ENCODE measurements around the gene RXYLT1.
A peak's percentile ranks its signal among the peaks of the same experiment; 100 is the strongest.
"Not testable (repeated sequence)": the region's sequence is repeated elsewhere in the genome, so short reads cannot be mapped to it uniquely, and the experiment has no call there.

The RXYLT1 gene

DNA sequence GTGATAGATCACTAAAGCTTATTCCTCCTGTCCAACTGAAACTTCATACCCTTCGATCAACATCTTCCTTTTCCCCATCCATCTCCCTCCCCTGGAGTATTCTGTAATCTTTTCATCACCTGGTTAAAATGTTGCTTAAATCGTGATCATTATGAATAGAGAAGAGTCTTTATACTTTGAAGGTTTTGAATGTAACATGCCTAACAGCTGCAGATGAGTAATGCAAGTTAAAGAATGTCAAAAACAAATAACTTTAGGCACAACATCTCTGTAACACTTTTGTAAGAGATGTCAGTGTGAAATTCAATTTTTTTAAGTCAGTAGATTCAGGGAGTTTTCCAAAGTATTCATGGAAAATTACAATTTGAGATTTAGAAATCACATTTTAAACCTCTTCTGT is 25.0 kb downstream of the RXYLT1 start:
- DNase-seq (ENCODE audit: low read depth): no peak

DNA sequence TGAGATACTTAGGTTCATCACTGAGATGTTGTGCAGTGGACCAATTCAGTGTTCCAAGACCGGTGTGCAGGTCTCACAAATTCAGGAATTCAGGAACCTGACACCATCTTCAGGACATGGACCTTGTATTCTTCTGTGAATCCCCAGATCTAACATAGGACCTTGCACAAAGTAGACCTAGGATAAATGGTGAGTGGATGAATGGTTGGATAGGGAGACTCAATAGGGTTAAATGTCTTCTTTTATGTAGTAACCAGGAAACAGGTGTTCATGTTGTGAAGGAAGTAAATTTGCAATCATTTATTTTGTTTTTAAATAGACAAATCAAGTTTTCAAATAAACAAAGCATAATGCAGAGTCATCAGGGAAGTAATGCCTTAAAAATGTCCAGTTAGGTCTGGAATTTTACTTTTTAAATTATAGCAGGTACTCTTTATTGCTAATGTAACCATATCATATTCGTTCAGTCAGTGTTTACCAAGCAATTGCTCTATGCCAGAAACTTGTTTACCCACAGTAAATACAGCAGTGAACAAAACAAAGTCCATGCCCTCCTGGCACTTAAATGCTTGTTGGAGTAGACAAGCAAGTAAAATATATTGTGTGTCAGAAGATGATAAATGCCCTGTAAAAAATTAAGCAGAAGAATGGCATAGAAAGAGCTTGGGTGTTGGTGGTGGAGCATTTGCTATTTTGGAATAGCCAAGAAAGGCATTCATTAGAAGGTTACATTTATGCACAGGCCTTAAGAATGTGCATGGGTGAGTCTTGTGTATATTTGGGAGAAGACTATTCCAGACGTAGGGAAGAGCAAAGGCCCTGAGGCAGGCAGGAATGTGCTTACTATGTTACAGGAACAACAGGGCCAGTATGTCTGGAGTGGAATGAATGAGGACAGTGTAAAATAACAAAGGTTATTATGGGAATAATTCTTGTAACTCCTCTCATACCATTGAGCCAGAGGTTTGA is 26.3 kb downstream of the RXYLT1 start:
- no peak for DNase-seq (ENCODE audit: low read depth)

DNA sequence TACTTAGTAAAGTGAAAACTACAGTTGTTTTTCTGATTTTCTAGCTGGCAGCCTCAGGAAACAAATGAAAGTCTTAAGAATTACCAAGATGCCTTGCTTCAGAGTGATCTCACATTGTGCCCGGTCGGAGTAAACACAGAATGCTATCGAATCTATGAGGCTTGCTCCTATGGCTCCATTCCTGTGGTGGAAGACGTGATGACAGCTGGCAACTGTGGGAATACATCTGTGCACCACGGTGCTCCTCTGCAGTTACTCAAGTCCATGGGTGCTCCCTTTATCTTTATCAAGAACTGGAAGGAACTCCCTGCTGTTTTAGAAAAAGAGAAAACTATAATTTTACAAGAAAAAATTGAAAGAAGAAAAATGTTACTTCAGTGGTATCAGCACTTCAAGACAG is 28.9 kb downstream of the RXYLT1 start:
- no peak for DNase-seq (ENCODE audit: low read depth)

DNA sequence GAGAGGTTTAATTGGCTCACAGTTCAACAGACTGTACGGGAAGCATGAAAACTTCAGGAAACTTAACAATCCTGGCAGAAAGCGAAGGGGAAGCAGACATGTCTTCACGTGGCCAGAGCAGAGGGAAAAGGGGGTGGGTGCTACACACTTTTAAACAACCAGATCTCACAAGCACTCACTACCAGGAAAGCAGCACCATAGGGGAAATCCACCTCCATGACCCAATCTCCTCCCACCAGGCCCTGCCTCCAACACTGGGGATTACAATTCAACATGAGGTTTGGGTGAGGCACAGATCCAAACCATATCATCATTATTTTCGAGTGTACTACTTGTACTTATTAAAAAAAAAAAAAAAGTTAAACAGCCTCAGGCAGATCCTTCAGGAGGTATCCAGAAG is 29.9 kb downstream of the RXYLT1 start:
- no peak for DNase-seq (ENCODE audit: low read depth)

DNA sequence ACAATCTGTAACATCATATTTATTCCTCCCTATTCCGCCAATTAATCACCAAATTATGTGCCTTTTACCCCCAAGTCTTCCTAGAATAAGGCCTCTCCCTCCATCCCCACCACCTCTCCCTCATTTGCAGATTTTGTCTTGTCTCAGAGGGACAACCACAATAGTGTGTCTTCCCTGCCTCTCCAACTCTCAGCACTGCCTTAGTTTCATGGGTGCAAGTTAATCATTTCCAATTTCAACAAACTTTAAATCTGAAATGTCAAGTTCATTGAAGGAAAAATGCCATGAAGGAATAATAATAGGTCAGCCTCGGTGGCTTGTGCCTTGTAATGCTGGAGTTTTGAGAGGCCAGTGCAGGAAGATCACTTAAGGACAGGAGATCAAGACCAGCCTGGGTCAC is 31.6 kb downstream of the RXYLT1 start:
- DNase-seq (ENCODE audit: low read depth): no peak

DNA sequence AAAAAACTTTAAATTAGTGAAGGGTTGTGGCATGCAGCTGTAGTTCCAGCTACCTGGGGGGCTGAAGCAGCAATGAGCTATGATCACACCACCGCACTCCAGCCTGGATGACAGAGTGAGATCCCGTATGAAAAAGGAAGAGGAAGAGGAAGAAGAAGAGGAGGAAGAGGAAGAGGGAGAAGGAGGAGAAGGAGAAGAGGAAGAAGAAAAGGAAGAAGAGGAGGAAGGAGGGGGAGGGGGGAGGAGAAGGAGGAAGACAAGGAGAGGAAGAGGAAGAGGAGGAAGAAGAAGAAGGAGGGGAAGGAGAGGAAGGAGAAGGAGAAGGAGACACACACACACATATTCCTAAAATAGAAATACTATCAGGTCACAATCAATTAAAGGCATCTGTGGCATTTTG is 32.0 kb downstream of the RXYLT1 start:
- no peak for DNase-seq (ENCODE audit: low read depth)

DNA sequence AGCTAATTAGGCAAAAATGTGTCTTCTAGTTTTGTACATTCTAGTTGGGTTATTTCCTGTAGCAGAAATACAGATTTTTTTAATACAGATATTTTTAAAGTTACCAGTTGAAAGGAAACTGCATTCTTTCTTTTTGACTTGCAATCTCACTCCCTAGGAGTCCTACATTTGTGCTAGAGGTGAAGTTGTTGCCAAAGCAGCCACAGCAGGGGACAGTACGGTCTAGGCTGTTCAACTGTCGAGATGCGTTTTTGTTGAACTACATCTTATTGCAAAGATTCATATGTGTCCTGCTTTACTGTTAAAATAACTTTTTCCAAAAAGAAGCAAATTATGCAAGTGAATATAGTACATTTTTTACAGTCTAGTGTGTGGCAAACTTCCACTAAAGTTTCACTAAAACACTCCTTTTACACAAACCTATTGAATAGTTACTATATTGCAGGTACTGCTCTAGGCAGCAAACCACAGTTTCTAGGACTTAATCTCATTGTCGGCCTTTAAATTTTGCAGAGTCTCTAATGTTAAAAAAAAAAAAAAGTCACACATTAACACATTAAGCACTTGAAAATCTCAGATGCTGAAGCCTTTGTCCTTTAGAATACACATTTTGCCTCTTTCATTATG is 34.5 kb downstream of the RXYLT1 start:
- DNase-seq (ENCODE audit: low read depth): no peak

DNA sequence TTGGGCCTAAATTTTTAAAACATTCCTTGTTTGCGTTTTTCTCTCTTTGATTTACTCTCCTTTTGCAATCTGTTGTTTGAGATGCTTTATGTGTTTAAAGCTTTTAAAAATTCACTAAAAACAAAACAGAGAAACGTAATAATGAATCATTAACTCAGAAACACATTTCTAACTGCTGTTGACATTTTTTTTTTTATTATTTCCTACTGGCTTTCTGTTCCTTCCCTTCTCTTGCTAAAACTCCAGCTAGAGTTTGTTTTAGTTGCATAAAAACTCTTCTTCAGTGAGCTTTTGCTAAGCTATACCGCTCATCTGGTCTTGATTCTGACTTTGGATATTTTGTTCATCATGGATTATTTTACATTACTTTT is 35.8 kb downstream of the RXYLT1 start:
- DNase-seq (ENCODE audit: low read depth): no peak

DNA sequence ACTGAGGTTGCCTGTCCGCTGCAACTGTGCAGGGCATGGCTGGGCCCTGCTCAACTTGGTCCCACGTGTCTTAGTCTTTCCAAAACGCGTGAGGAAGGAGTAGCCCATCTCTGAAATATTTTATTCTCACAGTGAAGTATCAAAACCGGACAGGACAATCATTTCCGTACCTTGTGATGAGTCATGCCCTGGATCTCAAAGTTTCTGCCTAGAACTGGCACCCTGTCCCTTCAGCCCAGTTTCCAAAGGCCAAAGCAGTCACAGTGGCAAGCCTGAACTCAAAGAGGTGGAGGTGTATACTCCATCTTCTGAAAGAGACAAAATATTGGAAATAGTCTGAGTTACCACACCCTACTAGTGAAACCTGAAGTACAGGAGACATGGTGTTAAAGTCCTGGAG is 36.3 kb downstream of the RXYLT1 start:
- no peak for DNase-seq (ENCODE audit: low read depth)

DNA sequence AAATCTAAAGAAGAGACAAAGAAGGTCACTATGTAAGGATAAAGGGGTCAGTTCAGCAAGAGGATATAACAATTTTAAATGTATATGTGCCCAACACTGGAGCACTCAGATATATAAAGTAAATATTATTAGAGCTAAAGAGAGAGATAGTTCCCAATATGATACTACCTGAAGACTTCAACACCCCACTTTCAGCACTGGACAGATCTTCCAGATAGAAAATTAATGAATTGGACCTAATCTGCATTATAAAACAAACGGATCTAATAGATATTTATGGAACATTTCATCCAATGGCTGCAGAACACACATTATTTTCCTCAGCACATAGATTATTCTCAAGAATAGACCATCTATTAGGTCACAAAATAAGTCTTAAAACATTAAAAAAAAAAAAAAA is 40.7 kb downstream of the RXYLT1 start:
- DNase-seq (ENCODE audit: low read depth): no peak

DNA sequence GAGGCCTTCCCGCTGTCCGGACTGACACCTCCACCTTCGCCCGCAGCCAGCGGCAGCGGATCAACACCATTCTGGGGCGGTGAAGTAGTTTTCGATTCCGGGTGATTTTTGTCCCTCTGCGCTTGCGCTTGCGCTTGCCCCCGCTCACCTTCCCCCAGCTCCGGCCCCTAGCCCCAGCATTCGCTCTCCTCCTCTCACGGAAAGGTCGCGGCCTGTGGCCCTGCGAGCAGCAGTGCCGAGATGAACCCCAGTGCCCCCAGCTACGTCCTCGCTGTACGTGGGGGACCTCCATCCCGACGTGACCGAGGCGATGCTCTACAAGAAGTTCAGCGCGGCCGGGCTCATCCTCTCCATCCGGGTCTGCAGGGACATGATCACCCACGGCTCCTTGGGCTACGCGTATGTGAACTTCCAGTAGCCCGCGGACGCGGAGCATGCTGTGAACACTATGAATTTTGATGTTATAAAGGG is 42.1 kb downstream of the RXYLT1 start:
- DNase-seq (ENCODE audit: low read depth): no peak

DNA sequence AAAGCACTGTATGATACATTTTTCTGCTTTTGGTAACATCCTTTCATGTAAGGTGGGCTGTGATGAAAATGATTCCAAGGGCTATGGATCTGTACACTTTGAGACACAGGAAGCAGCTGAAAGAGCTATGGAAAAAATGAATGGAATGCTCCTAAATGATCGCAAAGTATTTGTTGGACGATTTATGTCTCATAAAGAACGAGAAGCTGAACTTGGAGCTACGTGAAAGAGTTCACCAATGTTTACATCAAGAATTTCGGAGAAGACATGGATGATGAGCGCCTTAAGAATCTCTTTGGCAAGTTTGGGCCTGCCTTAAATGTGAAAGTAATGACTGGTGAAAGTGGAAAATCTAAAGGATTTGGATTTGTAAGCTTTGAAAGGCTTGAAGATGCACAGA is 42.6 kb downstream of the RXYLT1 start:
- no peak for DNase-seq (ENCODE audit: low read depth)

DNA sequence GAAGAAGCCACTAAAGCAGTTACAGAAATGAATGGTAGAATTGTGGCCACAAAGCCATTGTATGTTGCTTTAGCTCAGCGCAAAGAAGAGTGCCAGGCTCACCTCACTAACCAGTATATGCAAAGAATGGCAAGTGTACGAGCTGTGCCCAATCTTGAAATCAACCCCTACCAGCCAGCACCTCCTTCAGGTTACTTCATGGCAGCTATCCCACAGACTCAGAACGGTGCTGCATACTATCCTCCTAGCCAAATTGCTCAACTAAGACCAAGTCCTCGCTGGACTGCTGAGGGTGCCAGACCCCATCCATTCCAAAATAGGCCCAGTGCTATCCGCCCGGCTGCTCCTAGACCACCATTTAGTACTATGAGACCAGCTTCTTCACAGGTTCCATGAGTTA is 43.3 kb downstream of the RXYLT1 start:
- no peak for DNase-seq (ENCODE audit: low read depth)

DNA sequence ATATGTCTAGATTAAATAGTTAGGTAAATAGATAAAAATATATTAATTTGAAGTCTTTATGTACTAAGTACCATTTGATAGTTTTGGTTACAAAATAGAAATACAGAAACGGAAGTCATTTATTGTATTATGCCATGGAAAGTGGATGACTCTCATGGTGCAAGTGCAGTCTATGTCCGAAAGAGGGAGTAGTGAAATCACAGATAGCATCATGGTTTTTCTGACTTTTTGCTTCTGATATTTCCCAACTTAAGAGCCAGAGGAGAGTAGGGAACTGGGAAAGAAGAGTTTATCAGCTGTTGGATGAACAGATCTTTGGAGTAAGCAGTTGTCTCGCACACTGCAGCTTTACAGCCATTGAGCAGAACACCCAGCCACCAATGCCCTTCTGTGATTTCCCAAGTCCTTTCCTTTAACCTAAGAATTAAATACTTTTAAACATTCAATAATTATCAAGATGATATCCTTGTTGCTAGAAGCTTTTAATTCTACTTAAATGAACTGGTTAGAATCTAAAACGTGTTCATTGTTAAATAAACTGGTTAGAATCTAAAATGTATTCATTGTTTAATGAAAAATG is 46.4 kb downstream of the RXYLT1 start:
- DNase-seq (ENCODE audit: low read depth): peak; percentile 69

DNA sequence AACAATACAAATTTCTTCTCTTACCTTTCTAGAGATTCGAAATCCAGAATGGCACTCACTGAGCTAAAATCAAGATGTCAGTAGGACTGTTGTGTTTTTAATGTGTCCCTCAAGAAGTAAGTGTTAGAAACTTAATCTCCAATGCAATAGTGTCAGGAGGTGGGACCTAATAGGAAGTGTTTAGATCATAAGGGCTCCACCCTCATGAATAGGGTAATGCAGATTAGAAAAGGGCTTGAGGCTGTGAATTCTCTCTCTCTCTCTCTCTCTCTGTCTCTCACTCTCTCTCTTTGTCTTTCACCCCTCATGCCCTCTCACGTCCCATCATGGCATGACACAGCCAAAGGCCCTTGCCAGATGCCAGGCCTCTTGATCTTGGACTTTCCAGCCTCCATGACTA is 49.2 kb downstream of the RXYLT1 start:
- DNase-seq (ENCODE audit: low read depth): no peak

DNA sequence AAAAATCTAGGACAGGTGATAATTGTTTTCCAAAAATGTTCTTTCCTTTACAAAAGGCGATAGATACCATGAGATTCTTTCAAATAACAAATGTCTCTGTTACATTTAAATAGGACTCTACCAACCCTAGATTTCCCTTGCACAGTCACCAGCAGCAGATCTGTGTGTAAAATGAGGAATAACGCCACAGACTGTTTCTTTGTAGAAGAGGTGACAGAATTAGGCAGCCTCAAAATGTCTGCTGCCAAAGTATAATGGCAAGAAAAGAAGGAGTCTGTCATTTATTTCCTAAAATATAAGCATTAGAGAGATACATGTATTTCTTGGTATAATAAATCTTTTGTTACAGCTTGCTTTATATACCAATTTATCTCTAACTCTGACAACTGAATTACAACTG is 56.3 kb downstream of the RXYLT1 start:
- DNase-seq (ENCODE audit: low read depth): no peak

DNA sequence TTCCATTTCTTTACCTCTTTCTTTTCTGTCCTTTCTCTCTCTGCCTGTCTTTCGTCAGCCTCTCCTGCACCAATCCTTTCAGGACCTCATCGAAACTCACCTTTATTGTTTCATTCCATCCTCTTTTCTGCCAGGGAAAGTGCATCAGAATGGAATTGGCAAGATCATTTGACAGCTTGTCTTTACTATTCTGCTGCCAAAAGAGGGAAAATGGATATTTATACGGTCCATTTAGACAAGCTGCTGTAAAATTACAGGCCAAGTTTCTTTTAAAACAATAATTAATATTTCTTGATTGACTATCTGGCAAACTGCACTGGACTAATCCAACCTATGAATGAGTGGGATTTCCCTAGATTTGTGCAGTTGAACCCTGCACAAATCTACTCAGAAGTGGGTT is 57.2 kb downstream of the RXYLT1 start:
- no peak for DNase-seq (ENCODE audit: low read depth)

DNA sequence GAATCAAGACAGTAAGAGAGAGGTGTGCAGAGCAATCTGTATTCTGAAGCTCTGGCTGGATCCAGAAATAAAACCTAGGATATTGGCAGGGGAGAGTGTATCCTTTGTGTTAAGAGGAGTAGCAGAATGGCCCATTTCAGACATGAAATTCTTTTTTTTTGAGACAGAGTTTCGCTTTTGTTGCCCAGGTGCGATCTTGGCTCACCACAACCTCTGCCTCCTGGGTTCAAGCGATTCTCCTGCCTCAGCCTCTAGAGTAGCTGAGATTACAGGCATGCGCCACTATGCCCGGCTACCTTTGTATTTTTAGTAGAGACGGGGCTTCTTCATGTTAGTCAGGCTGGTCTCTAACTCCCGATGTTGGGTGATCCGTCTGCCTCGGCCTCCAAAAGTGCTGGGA is 58.7 kb downstream of the RXYLT1 start:
- no peak for DNase-seq (ENCODE audit: low read depth)

DNA sequence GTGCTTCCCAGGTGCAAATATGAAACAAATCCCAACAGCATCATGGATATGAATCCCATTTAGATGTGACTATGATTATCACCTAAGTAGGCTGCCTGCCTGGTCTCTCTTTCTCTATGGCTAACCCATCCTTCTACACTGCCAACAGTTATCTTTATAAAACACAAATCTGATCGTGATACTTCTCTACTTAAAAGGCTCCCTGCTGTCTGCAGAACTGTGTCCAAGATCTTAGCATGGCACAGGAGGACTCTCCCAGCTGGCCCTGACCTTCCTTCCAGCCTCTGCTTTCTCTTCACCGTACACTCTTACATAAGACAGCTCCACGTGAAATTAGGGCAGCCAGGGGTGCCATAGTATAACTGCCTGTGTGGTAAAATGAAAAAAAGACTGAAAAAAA is 61.3 kb downstream of the RXYLT1 start:
- no peak for DNase-seq (ENCODE audit: low read depth)

DNA sequence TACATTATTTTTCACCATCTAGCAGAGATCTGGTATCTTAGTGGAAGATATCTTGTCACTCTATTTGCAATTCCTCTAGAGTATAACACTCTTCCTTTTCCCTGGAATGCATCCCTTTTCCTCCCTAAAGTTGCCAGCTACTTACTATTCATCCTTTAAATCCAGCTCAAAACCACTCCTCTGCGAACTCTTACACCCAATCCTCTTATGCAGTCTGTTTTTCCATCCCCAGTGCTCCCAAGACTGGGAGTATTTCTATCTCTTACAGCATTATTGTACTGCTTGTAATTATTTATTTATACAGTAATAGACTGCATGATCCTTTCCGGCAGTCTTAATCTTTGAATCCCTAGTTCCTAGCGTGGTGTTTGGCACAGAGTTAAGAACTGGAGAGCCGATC is 61.9 kb downstream of the RXYLT1 start:
- DNase-seq (ENCODE audit: low read depth): no peak

DNA sequence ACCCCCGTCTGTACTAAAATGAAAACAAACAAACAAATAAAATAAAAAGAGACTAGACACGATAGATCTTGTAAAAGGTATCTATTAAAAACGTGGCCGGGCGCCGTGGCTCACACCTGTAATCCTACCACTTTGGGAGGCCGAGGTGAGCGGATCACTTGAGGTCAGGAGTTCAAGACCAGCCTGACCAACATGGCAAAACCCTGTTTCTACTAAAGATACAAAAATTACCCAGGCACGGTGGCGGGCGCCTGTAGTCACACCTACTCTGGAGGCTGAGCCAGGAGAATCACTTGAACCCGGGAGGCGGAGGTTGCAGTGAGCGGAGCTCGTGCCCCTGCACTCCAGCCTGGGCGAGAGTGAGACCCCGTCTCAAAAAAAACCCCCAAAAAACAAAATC is 63.0 kb downstream of the RXYLT1 start:
- not testable (repeated sequence) for DNase-seq (ENCODE audit: low read depth)

DNA sequence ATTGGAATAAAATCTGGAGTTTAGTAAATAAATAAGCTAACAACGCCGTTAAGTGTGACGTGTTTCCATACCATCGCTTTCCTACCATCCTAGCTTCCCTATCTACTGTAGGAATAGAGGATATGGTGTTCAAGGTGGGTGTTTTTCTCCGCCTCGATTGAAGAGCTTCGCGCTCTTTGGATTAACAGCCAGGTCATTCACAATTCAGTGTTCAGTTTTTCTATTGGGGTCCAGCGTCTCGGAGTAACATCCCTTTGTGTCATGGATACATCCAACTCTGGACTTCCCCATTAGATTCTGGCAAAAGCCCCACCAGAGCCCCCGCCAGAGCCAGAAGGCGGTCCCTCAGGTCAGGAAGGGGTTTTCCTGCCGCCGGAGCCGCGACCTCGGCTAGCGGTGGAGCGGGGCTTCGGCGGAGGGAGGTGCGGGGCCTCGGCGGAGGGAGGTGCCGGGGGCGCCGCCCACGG is 63.6 kb downstream of the RXYLT1 start:
- no peak for DNase-seq (ENCODE audit: low read depth)

DNA sequence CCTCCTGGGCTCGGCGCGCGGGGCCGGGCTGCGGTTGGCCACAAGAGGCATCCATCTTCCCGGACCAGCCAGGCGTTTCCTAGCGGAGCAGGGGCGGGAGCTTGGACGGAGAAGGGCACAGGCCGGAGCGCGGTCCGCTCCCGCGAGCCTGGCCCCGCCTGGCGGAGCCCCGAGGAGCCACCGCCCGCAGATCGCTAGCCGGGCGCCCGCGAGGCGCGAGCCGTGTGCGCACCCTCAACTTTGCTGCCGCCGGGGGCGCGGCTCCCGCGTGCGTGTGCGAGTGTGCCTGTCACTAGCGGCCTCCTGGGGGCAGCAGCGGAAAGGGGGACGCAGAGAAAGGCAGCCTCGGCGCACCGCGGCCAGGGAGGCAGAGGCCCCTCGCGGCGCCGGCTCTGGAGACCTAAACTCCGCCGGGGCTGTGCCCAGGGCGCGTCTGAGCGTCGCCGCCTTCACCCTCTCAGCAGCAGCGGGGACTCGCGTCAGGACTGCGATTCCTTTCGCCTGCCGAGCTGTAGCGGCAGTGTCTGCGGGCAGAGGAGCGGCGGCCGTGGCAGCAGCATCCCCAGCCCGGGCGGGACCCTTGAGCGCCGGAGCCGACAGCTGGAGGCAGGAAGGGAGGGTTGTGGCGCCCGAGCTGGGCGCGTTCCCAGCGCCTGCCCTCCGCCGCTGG is 64.1 kb downstream of the RXYLT1 start:
- peak; percentile 97 for DNase-seq (ENCODE audit: low read depth)

Data from fibroblast of gingiva (primary cell).